HFFc6 (cell line): Measurements from ENCODE around the gene DLG5. TPM values are rescaled to one million over a fixed set of nuclear protein-coding genes. Genes with fewer than 3 reads are reported as not detected.

Experiments
- DNase-seq: peaks from one replicate; pipeline ENCODE4 v3.0.0-alpha.2; 2018
- H3K27ac Mint-ChIP-seq: 2 replicates; pipeline ENCODE4 v1.8.0; 2020; ENCODE audit warnings: mild to moderate bottlenecking, mixed read lengths
- H3K27me3 Mint-ChIP-seq: 2 replicates; pipeline ENCODE4 v1.8.0; 2021; ENCODE audit warnings: mild to moderate bottlenecking, moderate library complexity, mixed read lengths; ENCODE audit not compliant: insufficient read depth
- H3K36me3 Mint-ChIP-seq: 2 replicates; pipeline ENCODE4 v1.8.0; 2021; ENCODE audit warnings: low read depth, mixed read lengths
- H3K4me1 Mint-ChIP-seq: 2 replicates; pipeline ENCODE4 v1.8.0; 2020; ENCODE audit warnings: low read depth, mixed read lengths
- H3K4me3 Mint-ChIP-seq: 2 replicates; pipeline ENCODE4 v1.8.0; 2020; ENCODE audit warnings: mild to moderate bottlenecking, moderate library complexity, mixed read lengths
- H3K9me3 Mint-ChIP-seq: 2 replicates; pipeline ENCODE4 v1.8.0; 2020; ENCODE audit warnings: mild to moderate bottlenecking, mixed read lengths
- total RNA-seq, 6 experiments: library from RNA; stranded (reverse); fragmentation: NEBNext Ultra II Directional; extraction: Animal tissue kit (Norgen Biotek cat#: 25700); gene quantifications; 2 replicates in 1 of 6; 3 replicates in 5 of 6; pipeline ENCODE4 v1.2.3, GENCODE V29; 2021
- TF ChIP-seq, protein P1 (sequence below): fragments of 200-600 bp; sonication (generic); IDR thresholded peaks from 2 replicates; pipeline ENCODE4 v1.5.0; 2021; ENCODE audit warnings: antibody characterized with exemption, mild to moderate bottlenecking

Gene DLG5
- total RNA-seq, 6 experiments from 2014 or later, result 48.2 to 52.9 (median 49.7) TPM

DNA sequence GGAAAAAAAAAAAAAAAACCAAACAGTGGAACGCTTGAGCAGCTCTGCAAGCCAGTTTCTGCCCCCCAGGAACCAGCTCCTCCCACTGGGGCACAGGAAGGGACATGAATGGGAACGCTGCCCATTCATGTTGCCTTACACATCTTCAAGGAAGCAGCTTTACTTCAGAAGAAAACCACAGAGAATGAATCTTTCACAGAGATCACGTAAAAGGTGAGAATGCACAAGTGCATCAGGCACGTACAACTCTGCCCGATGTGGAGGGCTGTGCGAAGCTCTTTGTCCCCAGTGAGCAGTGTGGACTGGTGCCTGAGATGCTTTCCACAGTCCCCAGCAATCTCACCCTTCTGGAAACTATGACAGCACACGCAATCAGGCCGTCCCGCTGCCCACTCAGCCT, 106.2 kb downstream of the DLG5 start:
- no peaks in the 10 kb centered on the region for H3K9me3 Mint-ChIP-seq
- H3K27me3 Mint-ChIP-seq, result peaks cover 2% of the 10 kb centered on the region
- H3K4me3 Mint-ChIP-seq, result no peak overlapping the region
- no peak overlapping the region; the same call in 1 of the 2 replicates for H3K27ac Mint-ChIP-seq
- TF ChIP-seq, protein P1, sequence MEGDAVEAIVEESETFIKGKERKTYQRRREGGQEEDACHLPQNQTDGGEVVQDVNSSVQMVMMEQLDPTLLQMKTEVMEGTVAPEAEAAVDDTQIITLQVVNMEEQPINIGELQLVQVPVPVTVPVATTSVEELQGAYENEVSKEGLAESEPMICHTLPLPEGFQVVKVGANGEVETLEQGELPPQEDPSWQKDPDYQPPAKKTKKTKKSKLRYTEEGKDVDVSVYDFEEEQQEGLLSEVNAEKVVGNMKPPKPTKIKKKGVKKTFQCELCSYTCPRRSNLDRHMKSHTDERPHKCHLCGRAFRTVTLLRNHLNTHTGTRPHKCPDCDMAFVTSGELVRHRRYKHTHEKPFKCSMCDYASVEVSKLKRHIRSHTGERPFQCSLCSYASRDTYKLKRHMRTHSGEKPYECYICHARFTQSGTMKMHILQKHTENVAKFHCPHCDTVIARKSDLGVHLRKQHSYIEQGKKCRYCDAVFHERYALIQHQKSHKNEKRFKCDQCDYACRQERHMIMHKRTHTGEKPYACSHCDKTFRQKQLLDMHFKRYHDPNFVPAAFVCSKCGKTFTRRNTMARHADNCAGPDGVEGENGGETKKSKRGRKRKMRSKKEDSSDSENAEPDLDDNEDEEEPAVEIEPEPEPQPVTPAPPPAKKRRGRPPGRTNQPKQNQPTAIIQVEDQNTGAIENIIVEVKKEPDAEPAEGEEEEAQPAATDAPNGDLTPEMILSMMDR, result no peak
- peaks cover 12% of the 10 kb centered on the region; the same call in 1 of the 2 replicates for H3K36me3 Mint-ChIP-seq
- DNase-seq, result no peak
- H3K4me1 Mint-ChIP-seq, result no peaks in the 10 kb centered on the region

DNA sequence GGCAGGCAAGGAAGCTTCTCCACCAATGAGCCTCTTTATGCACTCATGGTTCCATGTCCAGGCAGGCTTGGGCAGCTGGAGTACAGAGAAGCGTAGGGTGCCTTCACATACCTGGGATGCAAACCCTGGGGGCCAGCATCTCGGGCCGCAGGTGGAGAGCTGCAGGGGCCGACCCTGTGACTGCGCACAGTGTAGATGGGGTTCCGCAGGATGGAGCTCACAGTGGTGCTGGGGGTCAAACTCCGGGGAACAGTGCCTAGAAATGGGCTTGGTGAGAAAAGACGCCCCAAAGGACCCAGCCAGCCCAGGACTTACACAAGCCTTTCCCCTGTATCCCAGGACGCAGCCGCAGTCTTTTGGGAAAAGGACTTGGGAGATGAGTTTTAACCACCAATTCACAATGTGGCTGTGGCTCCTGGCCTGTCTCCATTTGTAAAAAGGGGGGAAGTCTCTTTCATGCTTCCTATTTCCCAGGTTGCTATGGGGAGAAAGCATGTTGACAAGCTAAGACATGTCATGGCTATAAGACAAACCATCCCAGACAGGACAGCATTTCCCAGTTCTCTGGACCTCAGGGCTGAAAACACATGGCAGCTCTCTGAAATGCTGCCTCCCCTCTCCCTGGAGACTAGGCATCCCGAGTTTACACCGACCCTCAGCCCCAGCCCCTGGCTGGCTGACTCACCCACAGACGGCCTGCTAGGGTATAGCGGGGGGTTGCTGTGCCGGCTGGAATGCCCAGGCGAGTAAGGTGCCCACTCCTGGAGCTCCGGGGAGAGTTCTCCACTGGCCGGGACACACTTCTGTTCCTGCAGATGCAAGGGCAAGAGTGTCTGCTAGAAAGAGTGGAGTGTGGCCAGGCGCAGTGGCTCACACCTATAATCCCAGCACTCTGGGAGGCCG, 107.1 kb downstream of the DLG5 start:
- no peak overlapping the region for H3K4me3 Mint-ChIP-seq
- H3K27ac Mint-ChIP-seq, result no peak overlapping the region; the same call in 1 of the 2 replicates
- TF ChIP-seq, protein P1, result no peak
- DNase-seq, result no peak
- H3K36me3 Mint-ChIP-seq, result peaks cover 12% of the 10 kb centered on the region; the same call in 1 of the 2 replicates
- peaks cover 2% of the 10 kb centered on the region for H3K27me3 Mint-ChIP-seq
- no peaks in the 10 kb centered on the region for H3K4me1 Mint-ChIP-seq
- H3K9me3 Mint-ChIP-seq, result no peaks in the 10 kb centered on the region

DNA sequence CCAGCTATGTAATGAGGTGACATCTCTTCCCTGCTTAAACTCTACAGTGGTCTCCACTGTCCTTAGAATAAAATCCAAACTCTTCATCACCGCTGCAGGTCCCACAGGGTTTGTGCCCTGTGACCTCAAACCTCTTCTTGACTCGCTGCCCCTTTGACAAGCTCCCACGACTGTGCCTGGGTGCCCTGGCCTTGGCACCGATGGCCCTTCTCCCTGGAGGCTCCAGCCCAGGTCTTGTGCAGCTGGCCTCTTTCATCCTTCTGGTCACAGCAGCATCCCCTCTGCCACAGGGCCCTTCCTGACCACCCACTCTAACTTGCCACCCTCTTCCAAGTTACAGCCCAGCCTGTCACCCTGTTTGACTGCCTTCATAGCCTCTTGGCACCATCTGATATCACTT, 108.2 kb downstream of the DLG5 start:
- TF ChIP-seq, protein P1, result no peak
- no peaks in the 10 kb centered on the region for H3K4me1 Mint-ChIP-seq
- peaks cover 12% of the 10 kb centered on the region; the same call in 1 of the 2 replicates for H3K36me3 Mint-ChIP-seq
- H3K4me3 Mint-ChIP-seq, result no peak overlapping the region; the same call in 1 of the 2 replicates
- H3K27me3 Mint-ChIP-seq, result no peaks in the 10 kb centered on the region; the same call in none of the 2 replicates
- H3K9me3 Mint-ChIP-seq, result no peaks in the 10 kb centered on the region
- no peak overlapping the region for H3K27ac Mint-ChIP-seq
- no peak for DNase-seq

DNA sequence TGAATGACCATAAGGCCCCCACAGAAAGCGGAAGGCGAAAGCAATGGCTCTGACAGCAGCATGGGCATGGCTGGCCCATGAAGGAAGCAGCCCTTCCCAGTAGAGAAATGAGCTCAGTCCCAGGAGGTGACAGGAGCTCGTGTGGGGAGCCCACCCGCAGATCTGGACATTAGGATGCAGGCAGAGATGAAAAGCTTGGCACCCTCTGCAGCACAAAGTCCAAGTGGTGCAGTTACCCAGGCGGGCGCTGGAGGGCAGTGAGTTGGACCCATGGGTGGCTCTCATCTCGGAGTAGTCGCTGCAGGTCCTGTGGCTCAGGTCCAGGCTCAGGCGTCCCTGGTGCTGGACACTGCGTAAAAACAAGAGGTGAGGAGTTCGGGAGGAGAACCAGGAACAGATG, 109.0 kb downstream of the DLG5 start:
- no peak overlapping the region for H3K4me3 Mint-ChIP-seq
- peaks cover 13% of the 10 kb centered on the region; the same call in 1 of the 2 replicates for H3K36me3 Mint-ChIP-seq
- TF ChIP-seq, protein P1, result no peak

DNA sequence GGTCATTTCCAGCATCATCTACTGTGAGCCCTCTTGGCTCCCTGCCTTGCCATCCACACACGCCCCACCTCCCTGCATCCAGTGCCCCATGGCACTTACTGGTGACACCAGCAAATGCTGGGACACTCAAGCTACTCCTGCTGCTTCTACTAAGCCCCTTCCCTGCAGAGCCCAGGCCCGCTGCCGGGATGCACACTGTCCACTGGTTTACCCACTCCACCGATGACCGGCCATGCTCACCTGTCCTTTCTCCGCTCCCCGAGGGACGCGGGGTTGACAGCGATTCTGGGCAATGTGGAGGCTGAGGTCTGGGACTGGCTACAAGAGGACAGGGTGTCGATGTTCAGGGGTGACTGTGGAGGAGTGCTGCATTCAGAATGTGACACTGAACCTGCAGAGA, 110.2 kb downstream of the DLG5 start:
- H3K27ac Mint-ChIP-seq, result no peak overlapping the region
- H3K36me3 Mint-ChIP-seq, result peaks cover 13% of the 10 kb centered on the region; the same call in 1 of the 2 replicates
- TF ChIP-seq, protein P1, result no peak
- no peaks in the 10 kb centered on the region; the same call in none of the 2 replicates for H3K27me3 Mint-ChIP-seq
- no peak overlapping the region for H3K4me3 Mint-ChIP-seq
- H3K4me1 Mint-ChIP-seq, result no peaks in the 10 kb centered on the region
- no peak for DNase-seq
- no peaks in the 10 kb centered on the region for H3K9me3 Mint-ChIP-seq

More for the DNA sequence above, 109.0 kb downstream of the DLG5 start:
- Mint-ChIP-seq H3K4me1 (no peaks in the 10 kb centered on the region), H3K27me3 (no peaks in the 10 kb centered on the region; the same call in none of the 2 replicates), H3K9me3 (no peaks in the 10 kb centered on the region), H3K27ac (no peak overlapping the region)
- no peak for DNase-seq
